ENCODE data around the gene ADAMTSL4. TPM values are rescaled to one million over a fixed set of nuclear protein-coding genes. Genes with fewer than 3 reads are reported as not detected.
A peak's percentile ranks its signal among the peaks of the same experiment; 100 is the strongest.

Gene ADAMTSL4
- total RNA-seq, 3 donors from 2014 or later: 3.4 to 37.1 (median 10.2) TPM

DNA sequence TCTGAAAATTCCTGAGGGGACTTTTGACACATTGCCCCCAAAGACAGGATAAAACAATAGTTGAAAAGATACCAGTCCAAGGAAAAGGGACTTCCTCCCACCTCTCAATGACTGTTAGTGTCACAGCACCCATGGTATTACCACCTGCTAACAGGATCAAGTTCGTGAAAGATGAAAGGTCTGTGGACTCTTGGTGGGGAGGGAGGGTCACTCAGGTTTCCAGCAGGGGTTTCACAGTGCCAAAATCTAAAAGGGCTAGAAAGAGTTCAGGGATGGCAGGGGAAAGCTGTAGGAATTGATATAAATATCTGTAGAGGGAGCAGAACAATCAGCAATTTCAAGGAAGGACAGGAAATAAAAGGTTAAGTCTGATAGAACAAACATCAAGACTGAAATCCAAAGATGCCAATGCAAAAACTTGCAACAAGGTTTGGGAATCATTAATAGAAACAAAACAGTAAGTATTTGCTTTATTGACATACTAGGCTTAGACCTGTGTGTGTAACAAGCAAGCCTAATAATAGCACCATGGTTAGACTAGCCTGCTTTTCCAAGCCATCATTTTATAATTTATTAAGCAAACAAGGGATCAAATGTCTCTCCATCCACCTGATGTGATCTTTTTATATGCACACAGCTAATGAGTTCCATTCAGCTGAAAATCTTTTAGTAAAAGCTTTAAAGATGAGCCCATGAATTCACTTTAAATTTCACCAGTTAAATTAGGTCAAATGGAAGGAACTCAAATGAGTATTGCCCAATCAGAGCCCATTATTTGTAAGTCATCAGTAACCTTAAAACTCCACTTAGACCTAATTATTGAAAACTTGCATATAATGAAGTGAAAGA lies 26.5 kb downstream of the ADAMTSL4 start:
- no peak for TF ChIP-seq CTCF (IDR thresholded peaks at IDR 0.05)
- H3K4me3 ChIP-seq: no peak overlapping the region
- intact Hi-C loops (cut with DNase I, micrococcal nuclease): loop anchor here in 1 of 2 donors (5.0 kb wide), 1 partner anchor 47 kb away; no protein-coding TSS in a partner anchor
- no peaks in the 10 kb centered on the region for H3K36me3 ChIP-seq (ENCODE audit: low read depth)
- no peaks in the 10 kb centered on the region for H3K9me3 ChIP-seq
- peaks cover 33% of the 10 kb centered on the region for H3K4me1 ChIP-seq (ENCODE audit: low read depth)
- DNase-seq (no peak), ATAC-seq (no peak)

GRCh38 chr1:150576367-150576711 lies 27.1 kb downstream of the ADAMTSL4 start:
- ATAC-seq (no peak), DNase-seq (no peak)
- Histone ChIP-seq H3K4me1 (ENCODE audit: low read depth) (peaks cover 33% of the 10 kb centered on the region), H3K36me3 (ENCODE audit: low read depth) (no peaks in the 10 kb centered on the region), H3K4me3 (peak overlapping the region; percentile 94), H3K9me3 (no peaks in the 10 kb centered on the region)
- no peak for TF ChIP-seq CTCF (IDR thresholded peaks at IDR 0.05)
- intact Hi-C loops (cut with DNase I, micrococcal nuclease): loop anchor here in 1 of 2 donors (5.0 kb wide), 1 partner anchor 46 kb away; no protein-coding TSS in a partner anchor

- intact Hi-C loops (cut with DNase I, micrococcal nuclease): loop anchor here in 1 of 2 donors (5.0 kb wide), 1 partner anchor 45 kb away; no protein-coding TSS in a partner anchor
- Histone ChIP-seq H3K4me1 (ENCODE audit: low read depth) (peaks cover 32% of the 10 kb centered on the region), H3K4me3 (peak overlapping the region; percentile 94), H3K36me3 (ENCODE audit: low read depth) (no peaks in the 10 kb centered on the region), H3K9me3 (no peaks in the 10 kb centered on the region)
- TF ChIP-seq CTCF (IDR thresholded peaks at IDR 0.05): no peak
- DNase-seq (no peak), ATAC-seq (no peak)
These were observed 27.8 kb downstream of the ADAMTSL4 start for GRCh38 chr1:150576794-150577556.

DNA sequence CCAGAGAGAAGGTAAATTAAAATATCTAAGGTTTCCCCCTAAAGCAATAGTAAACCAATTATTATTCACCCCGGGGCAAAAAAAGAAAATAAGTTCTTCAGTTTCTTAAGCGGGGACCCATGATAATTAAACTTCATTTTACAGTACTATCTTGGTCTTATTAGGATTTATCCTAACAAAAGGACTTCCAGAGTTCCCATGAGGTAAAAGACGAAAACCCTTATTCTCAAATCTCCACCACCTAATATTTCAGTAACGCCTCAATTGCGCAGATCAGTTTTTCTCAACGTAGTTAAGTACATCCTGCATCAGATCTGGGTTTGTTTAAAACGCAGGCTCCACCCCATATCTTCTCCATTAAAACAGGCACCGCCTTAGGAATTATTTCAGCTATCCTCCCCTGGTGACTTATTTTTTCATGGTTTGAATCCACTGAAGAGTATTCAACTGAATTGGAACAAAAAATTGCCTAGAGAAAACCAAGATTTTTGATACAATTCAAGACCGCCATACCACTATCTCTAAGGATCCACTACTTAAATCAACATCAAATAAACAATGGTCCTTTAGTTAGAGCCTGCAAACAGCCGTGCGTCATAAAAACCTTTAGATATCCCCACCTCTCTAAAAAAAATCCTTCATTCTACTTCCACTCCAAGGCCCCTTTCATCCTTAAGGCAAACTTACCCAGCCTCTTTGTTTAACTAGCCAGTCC lies 28.5 kb downstream of the ADAMTSL4 start:
- intact Hi-C loops (cut with DNase I, micrococcal nuclease): loop anchor here in 1 of 2 donors (5.0 kb wide), 1 partner anchor 45 kb away; no protein-coding TSS in a partner anchor
- Histone ChIP-seq H3K9me3 (no peaks in the 10 kb centered on the region), H3K4me3 (peak overlapping the region; percentile 94), H3K36me3 (ENCODE audit: low read depth) (no peaks in the 10 kb centered on the region), H3K4me1 (ENCODE audit: low read depth) (peaks cover 27% of the 10 kb centered on the region)
- no peak for TF ChIP-seq CTCF (IDR thresholded peaks at IDR 0.05)
- DNase-seq (no peak), ATAC-seq (no peak)
